DMS 273 treated with DMSO at 0.1 percent for 48 hours (cell line): ENCODE measurements around the gene PNPLA1.
A peak's percentile ranks its signal among the peaks of the same experiment; 100 is the strongest.

Experiments used
- DNase-seq: peaks from one replicate; lab custom pipeline; 2025; lab: John Stamatoyannopoulos, UW

The PNPLA1 gene

DNA sequence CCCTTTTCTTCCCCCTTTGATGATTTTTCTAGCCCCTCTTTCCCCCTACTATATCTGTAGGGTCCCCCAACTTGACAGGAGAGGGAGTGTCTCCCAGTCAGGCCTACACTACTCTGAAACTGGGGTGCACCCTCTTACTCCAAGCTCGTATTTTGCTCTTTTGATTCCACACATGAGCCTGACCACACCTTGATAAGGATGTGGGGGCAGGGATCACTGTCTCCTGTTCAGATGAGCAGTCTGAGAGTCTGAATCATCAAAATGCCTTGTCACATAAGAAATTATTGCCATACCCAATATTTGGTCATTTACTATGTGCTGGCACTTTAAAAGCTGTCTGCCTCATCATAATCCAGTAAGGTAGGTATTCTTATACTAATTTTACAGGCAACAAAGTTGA is 15.9 kb downstream of the PNPLA1 start:
- no peak for DNase-seq

DNA sequence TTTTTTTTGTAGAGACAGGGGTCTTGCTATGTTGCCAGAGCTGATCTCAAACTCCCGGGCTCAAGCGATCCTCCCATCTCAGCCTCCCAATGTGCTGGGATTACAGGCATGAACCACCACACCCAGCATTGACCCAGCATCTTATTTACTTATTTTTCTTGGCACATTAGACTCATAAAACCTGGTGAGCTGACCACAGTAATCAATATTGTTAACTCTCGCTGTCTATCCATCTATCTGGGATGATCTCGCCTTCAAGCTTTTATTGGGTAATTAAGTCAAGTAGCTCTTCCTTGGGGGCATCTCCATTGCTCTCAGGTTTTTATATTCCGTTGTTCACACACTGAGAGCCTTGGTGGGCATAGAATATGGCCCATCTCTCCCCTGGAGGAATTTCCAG is 17.0 kb downstream of the PNPLA1 start:
- no peak for DNase-seq

DNA sequence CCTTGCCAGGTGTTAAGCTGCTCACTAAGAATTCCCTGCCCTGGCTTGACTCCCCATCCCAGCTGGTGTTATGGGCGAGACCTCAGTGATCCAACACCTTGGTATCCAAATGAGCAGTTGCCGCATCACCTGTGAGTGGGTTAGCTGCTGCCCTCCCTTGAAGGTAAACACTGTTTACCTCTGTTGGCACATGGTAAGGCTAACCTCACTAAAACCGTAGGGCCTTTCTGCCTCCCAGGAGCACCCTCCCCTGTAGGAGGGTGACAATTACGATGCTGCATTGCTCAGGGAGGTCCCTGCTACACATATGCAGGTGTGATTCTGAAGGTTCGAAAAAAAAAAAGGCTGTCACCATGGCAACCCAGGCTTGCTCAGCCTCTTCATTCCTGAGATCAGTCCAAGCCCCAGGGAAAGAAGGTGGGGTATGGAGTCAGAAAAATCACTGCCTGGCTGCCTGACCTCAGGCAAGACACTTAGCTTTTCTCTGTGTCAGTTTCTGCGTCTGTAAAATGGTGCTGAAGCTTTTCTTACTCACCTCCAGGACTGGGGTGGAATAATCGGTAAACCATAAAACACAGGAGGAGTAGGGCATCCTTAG is 19.5 kb downstream of the PNPLA1 start:
- DNase-seq: no peak

DNA sequence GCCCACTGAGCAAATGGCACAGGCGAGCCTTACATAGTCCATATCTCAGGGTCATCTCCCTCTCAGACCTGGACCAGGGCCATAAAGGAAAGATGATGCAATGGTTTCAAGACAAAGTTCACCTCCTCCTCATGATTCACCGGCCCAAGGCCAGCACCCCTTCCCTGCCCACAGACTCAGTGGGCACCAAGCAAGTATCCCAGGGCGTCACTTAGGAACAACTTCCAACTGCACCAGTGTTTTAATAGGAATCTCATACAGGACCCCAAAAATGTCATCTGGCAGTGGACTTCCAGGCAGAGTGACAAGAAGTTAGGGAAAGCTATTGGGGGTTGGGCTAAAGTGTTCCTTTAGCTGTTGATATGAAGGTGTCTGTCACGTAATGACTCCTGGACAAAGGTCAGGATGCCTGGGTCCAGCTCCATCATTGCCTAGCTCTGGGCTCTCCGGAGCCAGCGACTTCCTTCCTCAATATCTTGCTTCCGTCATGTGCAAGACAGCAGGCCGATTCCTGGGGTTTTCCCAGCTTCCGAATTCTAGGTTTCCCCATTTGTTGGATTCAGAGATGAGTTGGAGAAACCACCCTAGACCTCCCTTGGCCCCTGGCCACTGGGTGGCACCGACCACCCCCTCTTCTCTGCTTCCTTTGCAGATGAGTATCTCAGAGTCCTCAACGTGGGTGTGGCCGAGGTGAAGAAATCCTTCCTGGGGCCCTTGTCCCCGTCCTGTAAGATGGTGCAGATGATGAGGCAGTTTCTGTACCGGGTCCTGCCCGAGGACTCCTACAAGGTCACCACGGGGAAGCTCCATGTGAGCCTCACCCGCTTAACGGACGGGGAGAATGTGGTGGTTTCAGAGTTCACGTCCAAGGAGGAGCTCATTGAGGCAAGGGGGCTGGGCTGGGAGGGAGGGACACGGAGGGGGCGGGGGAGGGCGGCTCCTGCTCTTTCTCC is 21.1 kb downstream of the PNPLA1 start:
- no peak for DNase-seq

DNA sequence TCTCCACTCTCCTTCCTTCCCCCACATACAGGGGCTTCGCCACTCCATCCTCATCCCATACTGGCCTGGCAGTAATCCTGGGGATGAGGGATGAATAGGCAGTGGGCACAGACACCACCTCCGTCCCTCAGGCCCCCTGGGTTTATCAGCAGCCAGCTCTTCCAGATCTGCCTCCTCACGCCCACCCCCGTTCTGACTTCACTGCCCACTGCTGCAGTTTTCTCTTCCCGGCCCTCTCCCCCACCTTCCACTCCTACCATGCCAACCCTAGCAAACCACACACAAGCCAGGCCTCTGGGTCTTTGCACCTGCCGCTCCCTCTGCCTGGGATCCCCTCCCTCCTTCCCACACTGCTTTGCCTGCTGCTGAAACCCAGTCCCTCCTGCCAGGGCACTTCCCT is 22.3 kb downstream of the PNPLA1 start:
- no peak for DNase-seq

DNA sequence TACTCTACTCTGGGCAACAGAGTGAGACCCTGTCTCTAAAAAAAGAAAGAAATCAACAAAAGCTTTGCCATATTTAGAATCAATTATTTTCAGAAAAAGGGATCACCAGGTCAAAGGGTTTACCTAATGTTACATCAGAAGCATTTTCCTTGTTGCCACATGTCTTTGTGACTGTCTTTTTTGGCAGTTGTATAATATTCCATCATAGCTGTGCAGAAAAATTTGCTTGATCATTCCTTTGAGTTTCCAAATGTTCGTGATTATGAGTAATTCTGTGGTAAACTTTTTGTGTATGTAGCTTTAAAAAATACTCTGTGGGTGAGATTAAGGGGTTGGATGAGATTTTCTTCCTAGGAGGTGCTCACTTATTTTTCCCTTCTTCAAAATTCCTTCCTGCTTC is 26.4 kb downstream of the PNPLA1 start:
- DNase-seq: no peak

DNA sequence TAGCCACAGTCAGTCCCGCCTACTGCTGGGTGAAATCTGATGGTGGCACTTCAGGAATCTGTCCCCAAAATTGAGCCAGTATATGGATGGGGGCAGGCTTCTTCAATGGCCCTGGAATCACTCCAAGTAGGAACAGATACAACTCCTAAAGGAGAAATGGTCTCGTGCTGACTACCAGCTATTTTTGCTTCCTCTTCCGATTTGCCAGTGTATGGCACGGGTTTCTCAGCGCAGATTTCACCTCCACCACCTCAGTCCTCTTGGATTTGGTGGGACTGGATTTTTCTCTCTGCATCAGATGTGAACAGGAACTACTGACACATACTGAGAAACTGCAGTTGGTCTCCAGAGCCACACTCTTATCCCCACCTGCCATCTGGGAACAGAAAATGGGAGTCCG is 27.2 kb downstream of the PNPLA1 start:
- DNase-seq: no peak

DNA sequence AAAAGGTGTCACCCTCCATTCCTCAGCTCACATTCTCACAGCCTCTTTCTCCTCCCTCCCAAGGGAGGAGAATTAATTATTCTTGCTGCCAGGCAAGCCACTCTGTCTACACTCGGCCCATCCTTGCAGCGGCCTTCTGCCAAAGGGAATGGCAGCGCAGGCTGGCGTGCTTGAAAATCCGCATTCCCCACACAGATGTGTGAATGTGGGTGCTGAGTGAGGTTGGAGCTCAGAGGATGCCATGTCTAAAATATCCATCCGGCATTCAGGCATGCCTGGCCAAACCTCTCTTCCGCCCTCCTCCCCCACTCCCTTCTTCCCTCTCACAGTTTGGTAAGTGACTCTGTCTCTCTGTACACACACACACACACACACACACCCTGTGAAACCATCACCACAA is 27.7 kb downstream of the PNPLA1 start:
- no peak for DNase-seq

DNA sequence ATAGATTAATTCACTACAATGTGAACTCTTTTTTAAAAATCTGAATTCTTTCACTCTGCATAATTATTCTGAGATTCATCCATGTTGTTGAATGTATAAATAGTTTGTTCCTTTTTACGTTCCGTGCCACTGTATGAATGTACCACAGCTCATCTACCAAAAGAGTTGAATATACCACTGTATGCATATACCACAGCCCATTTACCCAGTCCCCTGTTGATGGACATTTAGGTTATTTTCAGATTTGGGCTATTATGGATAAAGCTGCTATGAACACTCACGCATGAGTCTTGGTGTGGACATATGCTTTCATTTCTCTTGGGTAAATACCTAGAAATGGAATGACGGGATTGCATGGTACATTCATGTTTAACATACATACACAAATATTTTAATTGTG is 28.2 kb downstream of the PNPLA1 start:
- DNase-seq: no peak

DNA sequence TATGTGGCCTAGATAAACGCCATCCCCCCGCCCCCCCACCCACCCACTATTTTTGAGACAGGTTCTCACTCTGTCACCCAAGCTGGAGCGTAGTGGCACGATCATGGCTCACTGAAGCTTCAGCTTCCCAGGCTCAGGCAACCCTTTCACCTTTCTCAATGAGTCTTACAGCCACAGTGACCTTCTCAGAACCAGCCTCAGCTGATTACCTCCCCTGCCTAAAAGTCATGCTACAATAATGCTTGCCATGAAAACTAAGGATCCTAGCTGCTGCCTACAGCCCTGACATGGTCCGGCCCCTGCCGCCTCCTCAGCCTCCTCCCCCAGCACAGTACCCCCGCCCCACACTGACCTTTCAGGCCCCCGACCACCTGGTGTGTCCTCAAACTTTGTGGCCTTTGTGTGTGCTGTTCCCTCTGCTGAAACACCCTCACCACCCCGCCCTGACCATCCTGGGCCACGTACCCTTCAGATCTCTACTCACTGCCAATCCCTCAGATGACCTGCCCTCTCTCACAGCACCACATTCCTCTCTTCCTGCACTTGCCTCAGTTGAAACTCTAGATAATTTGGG is 31.3 kb downstream of the PNPLA1 start:
- DNase-seq: no peak

DNA sequence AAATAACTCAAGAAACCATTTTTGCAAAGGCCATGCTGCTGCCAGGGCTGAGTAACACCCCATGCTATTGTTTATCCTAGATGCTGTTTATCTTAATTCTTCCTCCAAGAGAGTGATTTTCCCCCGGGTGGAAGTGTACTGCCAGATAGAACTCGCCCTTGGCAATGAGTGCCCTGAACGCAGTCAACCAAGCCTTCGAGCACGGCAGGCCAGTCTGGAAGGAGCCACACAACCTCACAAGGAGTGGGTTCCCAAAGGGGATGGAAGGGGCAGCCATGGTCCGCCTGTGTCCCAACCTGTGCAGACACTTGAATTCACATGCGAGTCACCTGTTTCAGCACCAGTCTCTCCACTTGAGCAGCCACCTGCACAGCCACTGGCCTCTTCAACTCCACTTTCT is 31.9 kb downstream of the PNPLA1 start:
- no peak for DNase-seq

DNA sequence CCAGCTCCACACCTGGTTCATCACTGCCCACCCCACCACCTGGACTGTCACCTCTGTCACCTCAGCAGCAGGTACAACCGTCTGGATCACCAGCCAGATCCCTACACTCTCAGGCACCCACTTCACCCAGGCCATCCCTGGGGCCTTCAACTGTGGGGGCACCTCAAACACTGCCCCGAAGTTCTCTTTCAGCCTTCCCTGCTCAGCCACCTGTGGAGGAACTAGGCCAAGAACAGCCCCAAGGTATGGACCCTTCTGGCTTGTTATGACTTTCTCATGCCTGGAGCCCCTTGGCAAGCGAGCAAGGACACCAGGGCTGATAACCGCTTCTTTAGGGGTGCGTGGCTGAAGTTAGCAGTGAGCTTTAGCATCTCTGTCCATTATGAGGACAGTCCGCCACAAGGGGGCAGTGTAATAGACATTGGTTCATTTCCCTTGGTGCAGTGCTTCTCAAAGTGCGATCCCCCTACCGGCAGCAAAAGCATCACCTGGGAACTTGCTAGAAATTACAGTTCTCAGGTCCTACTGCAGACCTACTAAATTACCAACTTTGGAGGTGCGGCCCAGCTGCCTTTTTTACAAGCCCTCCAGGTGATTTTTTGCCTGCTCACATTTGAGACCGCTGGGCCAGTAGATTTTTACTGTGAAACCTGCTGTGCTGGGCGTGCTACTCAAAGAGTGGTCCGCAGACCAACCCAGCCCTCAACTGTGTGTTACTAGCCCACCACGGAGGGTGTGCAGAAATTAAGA is 32.5 kb downstream of the PNPLA1 start:
- peak; percentile 80 for DNase-seq

DNA sequence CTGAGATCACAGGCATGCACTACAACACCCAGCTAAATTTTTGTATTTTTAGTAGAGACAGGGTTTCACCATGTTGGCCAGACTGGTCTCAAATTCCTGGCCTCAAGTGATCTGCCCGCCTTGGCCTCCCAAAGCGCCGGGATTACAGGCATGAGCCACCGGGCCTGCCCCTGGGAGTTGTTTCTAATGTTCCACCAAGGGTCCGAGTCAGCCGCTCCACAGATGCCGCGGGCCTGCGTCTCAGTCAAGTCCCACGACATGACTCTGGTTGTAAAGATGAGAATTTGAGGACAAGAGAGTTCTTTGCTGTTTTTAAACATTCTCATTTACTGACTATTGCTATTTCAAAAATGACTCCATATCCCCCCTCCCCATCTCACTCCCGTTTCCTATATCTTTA is 36.0 kb downstream of the PNPLA1 start:
- no peak for DNase-seq

DNA sequence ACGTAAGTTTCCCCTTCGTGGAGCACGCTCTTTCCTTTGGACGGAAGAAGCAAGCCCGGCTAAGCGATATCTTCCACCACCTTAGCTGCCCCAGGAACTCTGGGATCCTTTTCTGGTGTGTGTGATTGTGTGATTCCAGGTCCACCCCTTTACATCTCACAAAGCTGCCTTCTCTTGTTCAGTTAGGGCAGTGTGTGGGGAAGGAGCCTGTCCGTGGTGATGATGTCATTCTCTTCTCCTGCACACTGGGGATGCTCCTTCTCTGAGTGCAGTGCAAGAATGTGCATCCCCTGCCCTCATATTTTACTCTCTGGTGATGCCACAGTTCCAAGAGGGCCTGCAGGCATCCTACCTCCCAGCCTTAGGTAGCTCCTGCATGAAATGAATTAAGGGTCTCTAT is 36.5 kb downstream of the PNPLA1 start:
- no peak for DNase-seq

DNA sequence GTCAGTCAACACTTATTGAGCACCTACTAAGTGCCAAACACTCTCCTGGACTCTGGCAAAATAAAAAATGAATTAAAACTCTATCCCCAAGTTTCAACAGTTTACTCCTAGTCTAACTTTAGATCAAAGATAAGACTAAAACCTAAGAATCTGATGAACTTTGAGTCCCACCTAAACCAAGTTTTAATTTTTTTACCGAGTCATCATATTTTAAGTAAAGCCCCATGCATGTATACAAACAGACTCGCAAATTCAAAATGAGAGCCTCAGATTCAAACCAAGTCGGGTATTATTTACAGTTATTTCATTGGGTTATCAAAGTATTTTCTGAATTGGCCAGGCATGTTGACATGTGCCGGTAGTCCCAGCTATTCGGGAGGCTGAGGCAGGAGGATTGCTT is 38.7 kb downstream of the PNPLA1 start:
- DNase-seq: no peak

DNA sequence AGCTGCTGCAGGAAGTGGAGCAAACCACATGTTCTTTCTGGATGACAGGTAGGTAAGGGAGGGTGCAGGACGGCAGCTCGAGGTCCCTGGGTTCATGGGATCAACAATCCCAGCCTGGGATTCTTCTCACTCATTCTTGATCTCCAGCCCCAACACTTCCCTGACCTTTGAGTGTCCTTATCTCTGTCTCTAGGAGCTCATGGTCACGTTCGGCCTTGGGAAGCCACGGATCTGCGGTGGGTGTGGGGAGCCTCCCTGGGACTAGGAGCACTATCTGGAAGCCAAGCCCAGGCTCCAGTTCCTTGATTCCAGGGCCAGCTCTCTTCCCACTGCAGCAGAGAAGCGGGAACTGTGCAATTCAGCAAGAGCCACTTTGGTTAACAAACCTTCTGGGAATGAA is 39.3 kb downstream of the PNPLA1 start:
- no peak for DNase-seq

DNA sequence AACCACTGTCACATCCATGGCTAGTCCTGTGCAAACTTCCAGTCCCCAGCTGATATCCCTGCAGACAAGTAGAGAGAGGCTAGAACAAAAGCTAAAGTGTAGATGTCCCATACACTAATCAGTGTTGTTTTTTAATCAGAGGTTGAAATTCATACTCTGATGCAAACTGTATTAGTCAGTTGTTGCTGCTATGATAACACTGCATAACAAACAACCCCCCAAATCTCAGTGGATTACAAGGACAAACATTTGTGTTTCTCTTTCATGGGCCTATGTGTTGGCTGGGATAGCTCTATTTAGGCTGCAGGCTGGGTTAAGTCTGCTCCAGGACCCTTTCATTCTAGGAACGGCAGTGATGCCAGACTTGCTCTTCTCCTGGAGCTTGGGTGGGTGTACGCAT is 40.0 kb downstream of the PNPLA1 start:
- DNase-seq: no peak

DNA sequence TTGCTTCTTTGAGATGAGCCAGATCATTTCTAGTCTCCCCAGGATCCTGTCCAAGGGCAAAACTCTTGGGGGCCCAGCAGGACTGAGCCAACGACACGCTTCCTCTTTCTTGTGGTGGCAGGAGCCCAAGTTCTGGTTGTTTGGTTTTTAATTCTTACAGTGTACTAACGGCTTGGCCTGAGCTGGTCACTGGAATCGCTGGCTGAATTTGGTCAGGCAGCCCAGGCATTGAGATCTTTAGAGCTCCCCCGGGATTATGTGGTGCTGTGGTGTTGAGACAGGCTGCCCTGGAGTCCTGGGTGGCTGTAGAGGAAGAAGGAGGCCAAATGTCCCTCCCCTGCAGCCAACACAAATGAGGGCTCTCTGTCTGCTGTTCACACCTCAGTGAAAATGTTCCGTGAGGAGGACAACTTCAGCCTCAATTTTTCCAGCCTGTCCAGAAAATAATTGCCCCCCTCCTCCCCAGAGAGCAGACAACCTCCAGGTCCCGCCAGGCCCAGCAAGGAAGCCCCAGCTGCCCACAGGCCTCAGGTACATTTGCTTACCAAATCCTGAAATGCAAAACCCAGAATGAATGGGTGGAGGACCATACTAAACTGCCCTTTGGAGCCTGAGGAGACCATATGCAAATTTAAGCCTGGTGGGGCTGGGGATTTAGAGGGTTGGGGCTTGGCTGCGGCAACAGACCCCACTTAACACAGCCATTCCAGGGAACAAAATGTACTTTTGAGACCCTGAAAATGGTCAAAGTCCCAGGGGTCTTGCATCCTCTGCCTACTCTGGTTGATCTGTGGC is 43.2 kb downstream of the PNPLA1 start:
- DNase-seq: no peak

DNA sequence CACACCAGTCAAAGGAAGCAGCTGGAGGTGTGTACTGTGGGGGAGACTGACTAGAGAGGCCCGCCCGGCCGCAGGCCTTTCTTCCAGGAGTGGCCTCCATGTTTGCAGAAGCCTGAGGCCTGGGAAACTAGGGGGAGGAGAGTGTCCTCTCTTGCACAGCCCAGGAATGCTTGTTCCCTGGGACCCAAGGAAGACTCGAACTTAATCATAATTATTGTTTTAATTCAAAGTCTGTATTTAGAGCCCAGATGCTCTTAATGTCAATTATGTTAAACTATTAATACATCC is 43.7 kb downstream of the PNPLA1 start:
- no peak for DNase-seq

DNA sequence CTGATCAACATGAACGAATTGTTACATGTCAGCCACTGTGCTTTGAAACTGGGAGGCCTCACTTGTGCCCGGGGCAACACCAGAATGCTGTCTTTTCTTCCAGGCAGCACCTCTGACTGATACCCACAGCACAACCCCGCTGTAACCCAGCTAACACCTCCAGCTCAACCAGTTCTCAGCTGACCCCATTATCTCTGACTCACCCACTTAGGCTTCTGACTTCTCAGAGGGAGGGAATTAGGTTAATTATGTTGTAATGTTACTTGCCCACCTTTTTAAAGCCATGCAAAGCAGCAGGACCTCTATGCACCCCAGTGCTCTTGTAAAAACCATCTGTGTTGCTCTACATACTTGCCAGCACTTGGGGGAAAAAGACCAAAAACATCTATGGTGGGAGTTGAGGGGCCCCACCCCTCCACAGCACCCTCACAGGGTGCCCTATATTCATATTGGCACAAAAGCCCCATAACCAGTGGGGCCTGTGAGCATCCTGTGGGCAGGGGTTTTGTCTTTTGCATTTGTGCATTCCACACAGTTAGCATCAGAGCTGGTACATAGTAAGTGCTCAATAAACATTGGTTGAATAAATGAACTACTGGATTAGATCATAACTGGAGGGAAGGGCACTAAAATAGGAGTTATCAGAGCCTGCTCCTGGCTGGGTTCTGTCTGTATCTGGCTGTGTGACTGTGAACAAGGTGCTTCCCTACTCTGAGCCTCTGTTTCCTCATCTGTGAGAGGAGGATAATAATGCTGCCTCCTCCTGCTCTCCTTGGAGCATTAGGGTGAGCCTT is 44.6 kb downstream of the PNPLA1 start:
- DNase-seq: no peak

DNA sequence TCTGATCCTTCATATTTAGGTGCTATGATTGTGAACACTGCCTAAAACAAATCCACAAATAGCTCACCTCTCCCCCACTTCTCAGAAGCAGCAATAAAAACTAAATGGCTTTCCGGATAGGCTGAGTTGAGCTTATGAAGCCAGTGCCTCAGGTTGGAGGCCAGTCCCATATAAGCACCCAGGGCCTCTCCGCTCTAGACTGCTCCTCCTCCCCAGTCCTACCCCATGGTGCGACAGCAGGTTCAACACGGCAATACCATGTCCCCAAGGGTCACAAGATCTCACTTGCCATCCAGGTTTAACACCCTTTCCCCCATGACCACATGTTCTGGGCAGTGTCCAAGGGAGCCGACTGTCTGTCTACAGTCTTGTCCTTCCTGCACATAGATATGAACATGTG is 46.1 kb downstream of the PNPLA1 start:
- no peak for DNase-seq
